Uterus (tissue), 4 donors: ENCODE measurements around the gene GRID2. TPM values are rescaled to one million over a fixed set of nuclear protein-coding genes. Genes with fewer than 3 reads are reported as not detected.

Source experiments
- DNase-seq, 2 donors: peaks; one replicate each; pipeline ENCODE4 v3.0.0-alpha.2; 2019 to 2020
- H3K27ac ChIP-seq, 2 donors: fragments of 200-600 bp; sonication (generic); 1 replicate in 1 of 2; 2 replicates in 1 of 2; pipeline ENCODE4 v1.5.1; 2016 to 2018
- H3K27me3 ChIP-seq, 2 donors: fragments of 200-600 bp; sonication (generic); one replicate each; pipeline ENCODE4 v1.5.1; 2018 to 2019; ENCODE audit warnings: control low read depth in 1 of 2
- H3K36me3 ChIP-seq, 2 donors: fragments of 200-600 bp; sonication (generic); one replicate each; pipeline ENCODE4 v1.5.1; 2019; ENCODE audit warnings: control low read depth in 1 of 2
- H3K4me1 ChIP-seq, 2 donors: fragments of 200-600 bp; sonication (generic); one replicate each; pipeline ENCODE4 v1.5.1; 2018 to 2019; ENCODE audit warnings: control low read depth in 1 of 2
- H3K4me3 ChIP-seq, 2 donors: fragments of 200-600 bp; sonication (generic); 1 replicate in 1 of 2; 2 replicates in 1 of 2; pipeline ENCODE4 v1.5.1; 2018 to 2019; ENCODE audit warnings: mild to moderate bottlenecking in 1 of 2
- H3K9me3 ChIP-seq, 2 donors: fragments of 200-600 bp; sonication (generic); one replicate each; pipeline ENCODE4 v1.5.1; 2019; ENCODE audit warnings: control low read depth in 1 of 2
- POLR2A ChIP-seq, 2 donors: fragments of 450-650 bp; IDR thresholded peaks; one replicate each; pipeline ENCODE4 v1.6.1; 2016; ENCODE audit warnings: antibody characterized with exemption in 2 of 2, mild to moderate bottlenecking in 1 of 2, moderate library complexity in 1 of 2
- intact Hi-C: fragments of 100-400 bp; cut with DNase I; formaldehyde crosslinking; loops from one replicate; pipeline ENCODE4 v1.15.1; 2023; ENCODE audit warnings: low total_unique reads
- total RNA-seq, 4 donors: library from RNA; depleted of rRNA in 3 of 4; stranded (reverse); fragments of >200 nt in 3 of 4; gene quantifications; one replicate each; pipeline versions ENCODE4 v1.1.0 to v1.2.4, GENCODE V29; 2014 to 2023
- TF ChIP-seq, protein P1 (sequence below), 4 experiments: fragments of 200-600 bp in 2 of 4; fragments of 450-650 bp in 2 of 4; sonication (generic) in 2 of 4; IDR thresholded peaks; one replicate each; pipeline ENCODE4 v1.5.1; 2016 to 2019; ENCODE audit warnings: antibody characterized with exemption in 4 of 4, mild to moderate bottlenecking in 2 of 4, moderate library complexity in 1 of 4
- donor health status: DM: yes; HTN: yes; CAD: no.

Gene GRID2
- total RNA-seq, 4 donors from 2014 or later, result 0.27 to 33.3 (median 0.59) TPM; not detected in 1

DNA sequence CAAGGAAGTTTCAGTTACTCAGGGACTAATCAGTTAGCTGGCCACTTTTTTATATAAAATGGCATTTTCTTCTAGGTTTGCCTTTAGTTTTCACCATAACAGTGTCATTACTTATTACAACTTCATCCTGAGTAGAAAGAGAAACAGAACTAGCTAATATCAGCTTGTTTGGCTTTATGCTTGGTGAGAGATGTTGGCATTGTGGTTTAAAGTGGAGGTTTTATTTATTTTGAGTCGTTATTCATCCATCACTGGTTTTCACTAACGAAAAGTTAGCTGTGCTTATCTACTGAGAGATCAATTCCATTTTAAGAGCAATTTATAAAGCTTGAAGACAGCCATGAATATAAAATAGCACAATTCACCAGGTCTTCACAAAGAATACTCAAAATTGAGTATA, 714.5 kb downstream of the GRID2 start:
- no peaks in the 10 kb centered on the region for H3K36me3 ChIP-seq
- no peaks in the 10 kb centered on the region for H3K9me3 ChIP-seq
- TF ChIP-seq, protein P1, sequence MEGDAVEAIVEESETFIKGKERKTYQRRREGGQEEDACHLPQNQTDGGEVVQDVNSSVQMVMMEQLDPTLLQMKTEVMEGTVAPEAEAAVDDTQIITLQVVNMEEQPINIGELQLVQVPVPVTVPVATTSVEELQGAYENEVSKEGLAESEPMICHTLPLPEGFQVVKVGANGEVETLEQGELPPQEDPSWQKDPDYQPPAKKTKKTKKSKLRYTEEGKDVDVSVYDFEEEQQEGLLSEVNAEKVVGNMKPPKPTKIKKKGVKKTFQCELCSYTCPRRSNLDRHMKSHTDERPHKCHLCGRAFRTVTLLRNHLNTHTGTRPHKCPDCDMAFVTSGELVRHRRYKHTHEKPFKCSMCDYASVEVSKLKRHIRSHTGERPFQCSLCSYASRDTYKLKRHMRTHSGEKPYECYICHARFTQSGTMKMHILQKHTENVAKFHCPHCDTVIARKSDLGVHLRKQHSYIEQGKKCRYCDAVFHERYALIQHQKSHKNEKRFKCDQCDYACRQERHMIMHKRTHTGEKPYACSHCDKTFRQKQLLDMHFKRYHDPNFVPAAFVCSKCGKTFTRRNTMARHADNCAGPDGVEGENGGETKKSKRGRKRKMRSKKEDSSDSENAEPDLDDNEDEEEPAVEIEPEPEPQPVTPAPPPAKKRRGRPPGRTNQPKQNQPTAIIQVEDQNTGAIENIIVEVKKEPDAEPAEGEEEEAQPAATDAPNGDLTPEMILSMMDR (IDR thresholded peaks at IDR 0.05), result no peak
- TF ChIP-seq POLR2A (IDR thresholded peaks at IDR 0.05), result no peak
- intact Hi-C loops, result no loop called here
- no peaks in the 10 kb centered on the region for H3K4me1 ChIP-seq
- DNase-seq, result no peak
- H3K4me3 ChIP-seq, result no peak overlapping the region
- no peak overlapping the region for H3K27ac ChIP-seq
- H3K27me3 ChIP-seq, result no peaks in the 10 kb centered on the region

DNA sequence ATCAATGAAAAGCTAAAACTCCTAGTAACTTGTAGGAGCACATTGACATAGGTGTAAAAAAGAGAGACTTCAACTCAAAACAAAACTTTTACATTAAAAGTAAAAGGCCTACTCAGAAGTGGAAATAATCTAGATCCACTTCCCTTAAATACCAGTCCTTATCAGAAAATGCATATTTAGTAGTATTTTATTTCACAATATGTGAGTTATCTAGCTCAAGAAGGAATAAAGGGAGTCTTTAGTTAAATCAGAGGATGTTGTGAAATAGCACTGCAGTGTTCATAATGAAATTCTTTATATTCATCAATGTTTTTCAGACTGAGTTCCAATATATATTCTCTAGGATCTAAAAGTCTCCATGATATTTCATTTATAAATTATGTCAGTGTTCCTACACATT, 715.0 kb downstream of the GRID2 start:
- no peak overlapping the region for H3K27ac ChIP-seq
- intact Hi-C loops, result no loop called here
- no peaks in the 10 kb centered on the region for H3K27me3 ChIP-seq
- H3K4me3 ChIP-seq, result no peak overlapping the region
- H3K36me3 ChIP-seq, result no peaks in the 10 kb centered on the region
- TF ChIP-seq, protein P1 (IDR thresholded peaks at IDR 0.05), result no peak
- no peak for TF ChIP-seq POLR2A (IDR thresholded peaks at IDR 0.05)
- no peaks in the 10 kb centered on the region for H3K9me3 ChIP-seq
- H3K4me1 ChIP-seq, result no peaks in the 10 kb centered on the region
- DNase-seq, result no peak

- DNase-seq, result no peak
- no peaks in the 10 kb centered on the region for H3K9me3 ChIP-seq
These were observed 726.0 kb downstream of the GRID2 start for GRCh38 chr4:93029769-93030168.

GRCh38 chr4:93030670-93031069, 726.9 kb downstream of the GRID2 start:
- DNase-seq, result no peak
- no peak overlapping the region for H3K4me3 ChIP-seq
- no peaks in the 10 kb centered on the region for H3K27me3 ChIP-seq
- H3K36me3 ChIP-seq, result no peaks in the 10 kb centered on the region
- TF ChIP-seq POLR2A (IDR thresholded peaks at IDR 0.05), result no peak
- TF ChIP-seq, protein P1 (IDR thresholded peaks at IDR 0.05), result no peak
- no peaks in the 10 kb centered on the region for H3K4me1 ChIP-seq
- H3K9me3 ChIP-seq, result no peaks in the 10 kb centered on the region
- intact Hi-C loops, result no loop called here
- no peak overlapping the region for H3K27ac ChIP-seq

More at GRCh38 chr4:93029769-93030168, 726.0 kb downstream of the GRID2 start:
- Histone ChIP-seq H3K27ac (no peak overlapping the region), H3K4me1 (no peaks in the 10 kb centered on the region), H3K4me3 (no peak overlapping the region), H3K36me3 (no peaks in the 10 kb centered on the region), H3K27me3 (no peaks in the 10 kb centered on the region)
- intact Hi-C loops, result no loop called here
- TF ChIP-seq, protein P1 (IDR thresholded peaks at IDR 0.05), result no peak
- TF ChIP-seq POLR2A (IDR thresholded peaks at IDR 0.05), result no peak

DNA sequence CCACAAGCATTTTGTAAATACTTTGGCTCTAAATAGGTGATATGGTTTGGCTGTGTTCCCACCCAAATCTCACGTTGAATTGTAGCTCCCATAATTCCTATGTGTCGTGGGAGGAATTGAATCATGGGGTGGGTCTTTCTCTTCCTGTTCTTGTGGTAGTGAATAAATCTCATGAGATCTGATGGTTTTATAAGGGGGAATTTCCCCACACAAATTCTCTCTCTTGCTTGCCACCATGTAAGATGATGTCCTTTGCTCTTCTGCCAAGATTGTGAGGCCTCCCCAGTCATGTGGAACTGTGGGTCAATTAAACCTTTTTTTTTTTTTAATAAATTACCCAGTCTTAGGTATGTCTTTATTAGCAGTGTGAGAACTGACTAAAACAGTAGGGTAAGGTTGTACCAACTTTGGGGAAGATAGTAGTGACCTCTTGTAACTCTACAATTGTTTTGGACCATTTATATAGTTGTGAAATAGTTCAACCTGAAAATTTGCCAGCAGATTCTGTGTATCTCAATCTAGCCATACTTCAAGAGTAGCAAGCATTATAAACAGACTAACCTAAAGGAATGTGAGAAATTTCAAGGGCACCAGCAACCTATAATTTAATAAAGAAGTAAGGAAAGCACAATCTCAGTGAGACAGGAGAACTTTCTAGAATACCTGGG, 727.8 kb downstream of the GRID2 start:
- H3K27me3 ChIP-seq, result no peaks in the 10 kb centered on the region
- no peak overlapping the region for H3K27ac ChIP-seq
- H3K36me3 ChIP-seq, result no peaks in the 10 kb centered on the region
- H3K4me3 ChIP-seq, result no peak overlapping the region
- DNase-seq, result no peak
- no peaks in the 10 kb centered on the region for H3K4me1 ChIP-seq
- no peak for TF ChIP-seq POLR2A (IDR thresholded peaks at IDR 0.05)
- TF ChIP-seq, protein P1 (IDR thresholded peaks at IDR 0.05), result no peak
- intact Hi-C loops, result no loop called here
- H3K9me3 ChIP-seq, result no peaks in the 10 kb centered on the region
